NOMO-1 (cell line): ENCODE data around the gene CCDC57.

Experiments used
- DNase-seq, 2 experiments: peaks; one replicate each; lab custom pipeline; 2025; ENCODE audit not compliant: unreplicated experiment in 2 of 2; lab: John Stamatoyannopoulos, UW

CCDC57 gene

GRCh38 chr17:82129095-82129494 is 83.5 kb downstream of the CCDC57 start:
- DNase-seq: no peak

- DNase-seq: no peak
These were observed 84.4 kb downstream of the CCDC57 start for GRCh38 chr17:82128287-82128686.

GRCh38 chr17:82127704-82128103 is 84.9 kb downstream of the CCDC57 start:
- DNase-seq: no peak

- no peak for DNase-seq
These were observed 85.4 kb downstream of the CCDC57 start for GRCh38 chr17:82127315-82127595.

- no peak for DNase-seq
These were observed 85.9 kb downstream of the CCDC57 start for GRCh38 chr17:82126556-82127314.

GRCh38 chr17:82124101-82124500 is 88.5 kb downstream of the CCDC57 start:
- DNase-seq: no peak

GRCh38 chr17:82121660-82122629 is 90.7 kb downstream of the CCDC57 start:
- no peak for DNase-seq

GRCh38 chr17:82121246-82121645 is 91.4 kb downstream of the CCDC57 start:
- DNase-seq: no peak

GRCh38 chr17:82120148-82120547 is 92.5 kb downstream of the CCDC57 start:
- DNase-seq: no peak

GRCh38 chr17:82118815-82119380 is 93.7 kb downstream of the CCDC57 start:
- DNase-seq: no peak

- no peak for DNase-seq
These were observed 94.4 kb downstream of the CCDC57 start for GRCh38 chr17:82118168-82118814.

- DNase-seq: no peak
These were observed 95.2 kb downstream of the CCDC57 start for GRCh38 chr17:82117139-82118090.

- no peak for DNase-seq
These were observed 96.4 kb downstream of the CCDC57 start for GRCh38 chr17:82116246-82116645.

GRCh38 chr17:82114872-82115271 is 97.8 kb downstream of the CCDC57 start:
- no peak for DNase-seq

GRCh38 chr17:82114447-82114846 is 98.2 kb downstream of the CCDC57 start:
- no peak for DNase-seq

- no peak for DNase-seq
These were observed 98.7 kb downstream of the CCDC57 start for GRCh38 chr17:82113941-82114340.

GRCh38 chr17:82113422-82113821 is 99.2 kb downstream of the CCDC57 start:
- no peak for DNase-seq

- DNase-seq: no peak
These were observed 99.7 kb downstream of the CCDC57 start for GRCh38 chr17:82112914-82113311.

- DNase-seq: no peak
These were observed 100.3 kb downstream of the CCDC57 start for GRCh38 chr17:82112181-82112913.
